ENCODE measurements around the gene KMT5B. TPM values are rescaled to one million over a fixed set of nuclear protein-coding genes. Genes with fewer than 3 reads are reported as not detected.

The KMT5B gene
- total and polyA plus RNA-seq, 2 of the 13 experiments (the other 11 are each of a cell fraction or from before 2014, with no cell fraction given): 17.6 to 23.7 TPM

GRCh38 chr11:68186061-68186460, 27.0 kb downstream of the KMT5B start:
- H3K9me3 ChIP-seq (ENCODE audit: low read length): no peaks in the 10 kb centered on the region
- ChIA-PET POLR2A (no interaction called here), CTCF (ENCODE audit: low intra/inter-chr PET ratio, low total read pairs) (no interaction called here)
- H4K20me1 ChIP-seq (ENCODE audit: insufficient read depth, low read length): peaks cover 2% of the 10 kb centered on the region; the same call in 1 of the 2 replicates
- in situ Hi-C loops (cut with HindIII; ENCODE audit: extremely low pct_ligation_motif_present, low pct_unique_long_range_greater_than_20kb) (no loop called here), intact Hi-C loops (cut with micrococcal nuclease; ENCODE audit: unreplicated experiment) (no loop called here)
- 97% methylated on average over 6 of the region's 6 CpGs for WGBS (ENCODE audit: low lambda C conversion rate)
- no peak for FAIRE-seq
- H3K36me3 ChIP-seq (replicated peaks in 1 of 2; ENCODE audit: control insufficient read depth in 1 of 2, insufficient read depth in 2 of 2, low read length in 2 of 2): peaks cover 15 to 58% of the 10 kb centered on the region in 2 experiments
- no peak for DNase-seq (ENCODE audit: low spot score)
- no peak overlapping the region for H3K4me3 ChIP-seq (replicated peaks in 1 of 3; ENCODE audit: insufficient read depth in 1 of 3, low read depth in 2 of 3, low read length in 3 of 3)
- H3K27ac ChIP-seq (ENCODE audit: extremely low read length, insufficient read depth, low read length): no peak overlapping the region
- ATAC-seq: no peak
- H2AFZ ChIP-seq (ENCODE audit: low read length): no peak overlapping the region
- H3K27me3 ChIP-seq (ENCODE audit: control insufficient read depth in 1 of 2, insufficient read depth in 2 of 2, low read length in 2 of 2): no peaks in the 10 kb centered on the region
- no peak overlapping the region for H3K9ac ChIP-seq (ENCODE audit: insufficient read depth, low read depth, low read length)
- BruUV-seq (replicated peaks): no TSS peak
- no peak overlapping the region for H3K4me2 ChIP-seq (ENCODE audit: low read depth, low read length)
- H3K4me1 ChIP-seq (ENCODE audit: insufficient read depth, low read length): no peaks in the 10 kb centered on the region
- H3K79me2 ChIP-seq (ENCODE audit: insufficient read depth, low read length): peaks cover 38% of the 10 kb centered on the region
- TF ChIP-seq NFE2L2 (IDR thresholded peaks at IDR 0.05; ENCODE audit: low read length): no peak
- TF ChIP-seq KDM3A (CRISPR knock-in tag; IDR thresholded peaks at IDR 0.05; ENCODE audit: low read depth): no peak
- TF ChIP-seq ZNF326 (CRISPR knock-in tag; IDR thresholded peaks at IDR 0.05; ENCODE audit: borderline replicate concordance): no peak
- TF ChIP-seq, protein P1, sequence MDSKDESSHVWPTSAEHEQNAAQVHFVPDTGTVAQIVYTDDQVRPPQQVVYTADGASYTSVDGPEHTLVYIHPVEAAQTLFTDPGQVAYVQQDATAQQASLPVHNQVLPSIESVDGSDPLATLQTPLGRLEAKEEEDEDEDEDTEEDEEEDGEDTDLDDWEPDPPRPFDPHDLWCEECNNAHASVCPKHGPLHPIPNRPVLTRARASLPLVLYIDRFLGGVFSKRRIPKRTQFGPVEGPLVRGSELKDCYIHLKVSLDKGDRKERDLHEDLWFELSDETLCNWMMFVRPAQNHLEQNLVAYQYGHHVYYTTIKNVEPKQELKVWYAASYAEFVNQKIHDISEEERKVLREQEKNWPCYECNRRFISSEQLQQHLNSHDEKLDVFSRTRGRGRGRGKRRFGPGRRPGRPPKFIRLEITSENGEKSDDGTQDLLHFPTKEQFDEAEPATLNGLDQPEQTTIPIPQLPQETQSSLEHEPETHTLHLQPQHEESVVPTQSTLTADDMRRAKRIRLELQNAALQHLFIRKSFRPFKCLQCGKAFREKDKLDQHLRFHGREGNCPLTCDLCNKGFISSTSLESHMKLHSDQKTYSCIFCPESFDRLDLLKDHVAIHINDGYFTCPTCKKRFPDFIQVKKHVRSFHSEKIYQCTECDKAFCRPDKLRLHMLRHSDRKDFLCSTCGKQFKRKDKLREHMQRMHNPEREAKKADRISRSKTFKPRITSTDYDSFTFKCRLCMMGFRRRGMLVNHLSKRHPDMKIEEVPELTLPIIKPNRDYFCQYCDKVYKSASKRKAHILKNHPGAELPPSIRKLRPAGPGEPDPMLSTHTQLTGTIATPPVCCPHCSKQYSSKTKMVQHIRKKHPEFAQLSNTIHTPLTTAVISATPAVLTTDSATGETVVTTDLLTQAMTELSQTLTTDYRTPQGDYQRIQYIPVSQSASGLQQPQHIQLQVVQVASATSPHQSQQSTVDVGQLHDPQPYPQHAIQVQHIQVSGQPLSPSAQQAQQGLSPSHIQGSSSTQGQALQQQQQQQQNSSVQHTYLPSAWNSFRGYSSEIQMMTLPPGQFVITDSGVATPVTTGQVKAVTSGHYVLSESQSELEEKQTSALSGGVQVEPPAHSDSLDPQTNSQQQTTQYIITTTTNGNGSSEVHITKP (CRISPR knock-in tag; IDR thresholded peaks at IDR 0.05; ENCODE audit: low read depth): no peak
- TF ChIP-seq ZNF235 (CRISPR knock-in tag; IDR thresholded peaks at IDR 0.05; ENCODE audit: borderline replicate concordance): no peak
- no peak for TF ChIP-seq RBM22 (optimal IDR thresholded peaks at IDR 0.05; ENCODE audit: low read length)
- no peak for TF ChIP-seq CEBPB (IDR thresholded peaks at IDR 0.05; ENCODE audit: borderline replicate concordance, low read depth, low read length)
- no peak for TF ChIP-seq ZFP41 (CRISPR knock-in tag; IDR thresholded peaks at IDR 0.05; ENCODE audit: borderline replicate concordance)
- no peak for TF ChIP-seq REXO4 (CRISPR knock-in tag; IDR thresholded peaks at IDR 0.05; ENCODE audit: borderline replicate concordance)
- no peak for TF ChIP-seq ZNF276 (CRISPR knock-in tag; IDR thresholded peaks at IDR 0.05; ENCODE audit: low read depth)
- no peak for TF ChIP-seq ZNF577 (CRISPR knock-in tag; IDR thresholded peaks at IDR 0.05; ENCODE audit: borderline replicate concordance, low read depth)
- no peak for TF ChIP-seq SIX4 (CRISPR knock-in tag; IDR thresholded peaks at IDR 0.05)
- no peak for TF ChIP-seq EEA1 (CRISPR knock-in tag; IDR thresholded peaks at IDR 0.05; ENCODE audit: borderline replicate concordance)
- no peak for TF ChIP-seq MTA3 (CRISPR knock-in tag; IDR thresholded peaks at IDR 0.05)
- TF ChIP-seq RNF219 (CRISPR knock-in tag; IDR thresholded peaks at IDR 0.05): no peak
- no peak for TF ChIP-seq NCOA2 (CRISPR knock-in tag; IDR thresholded peaks at IDR 0.05)
- TF ChIP-seq SMAD1 (CRISPR knock-in tag; IDR thresholded peaks at IDR 0.05; ENCODE audit: borderline replicate concordance, low read depth): no peak

Measured in HepG2 (cell line).